ENCODE data around the gene PAPOLB. TPM values are rescaled to one million over a fixed set of nuclear protein-coding genes. Genes with fewer than 3 reads are reported as not detected.
A peak's percentile ranks its signal among the peaks of the same experiment; 100 is the strongest.

Gene PAPOLB
- total RNA-seq (2013; cell fraction: nucleolus; rRNA removed): not detected in 2 replicates
- not detected in 2 replicates for total RNA-seq (2014; rRNA removed)
- total RNA-seq (2014; rRNA removed; fragmentation: Illumina TruSeq; extraction: Trizol): not detected in 2 replicates
- not detected in 2 replicates for total RNA-seq (2021)
- not detected for polyA plus RNA-seq (2011; ENCODE audit: low read depth)
- polyA plus RNA-seq (2011; rRNA removed): not detected in 2 replicates
- polyA plus RNA-seq (2011; cell fraction: cytosol; rRNA removed): not detected in 2 replicates
- not detected in 2 replicates for polyA plus RNA-seq (2011; cell fraction: nucleus; rRNA removed)
- polyA plus RNA-seq (2012): not detected in 2 replicates
- 0.01 TPM in 1 of 2 replicates, not detected in the other for polyA plus RNA-seq (2014; fragmentation: Illumina TruSeq; extraction: Trizol)
- polyA plus RNA-seq (2014; fragmentation: Nextera tagmentation; extraction: Ambion mirVana): not detected
- polyA plus RNA-seq (2014; rRNA removed): not detected in 2 replicates
- polyA plus RNA-seq (2016; fragmentation: Nextera tagmentation; extraction: Ambion mirVana): not detected
- polyA minus RNA-seq (2011; rRNA and poly(A)+ RNA removed): 0.05 TPM in 1 of 2 replicates, not detected in the other
- not detected in 2 replicates for polyA minus RNA-seq (2011; cell fraction: cytosol; rRNA and poly(A)+ RNA removed)
- polyA minus RNA-seq (2011; cell fraction: nucleus; rRNA and poly(A)+ RNA removed): 0.12 TPM in 1 of 2 replicates, not detected in the other
- percentile 18 among the genes with signal in this experiment for Bru-seq, nascent RNA
- BruChase-seq, experiment 1, labeled RNA remaining after a 6-hour chase: not detected
- not detected for BruChase-seq, experiment 2, labeled RNA remaining after a 2-hour chase
- long read RNA-seq, experiment 1: 0 reads
- long read RNA-seq, experiment 2: 0 reads

DNA sequence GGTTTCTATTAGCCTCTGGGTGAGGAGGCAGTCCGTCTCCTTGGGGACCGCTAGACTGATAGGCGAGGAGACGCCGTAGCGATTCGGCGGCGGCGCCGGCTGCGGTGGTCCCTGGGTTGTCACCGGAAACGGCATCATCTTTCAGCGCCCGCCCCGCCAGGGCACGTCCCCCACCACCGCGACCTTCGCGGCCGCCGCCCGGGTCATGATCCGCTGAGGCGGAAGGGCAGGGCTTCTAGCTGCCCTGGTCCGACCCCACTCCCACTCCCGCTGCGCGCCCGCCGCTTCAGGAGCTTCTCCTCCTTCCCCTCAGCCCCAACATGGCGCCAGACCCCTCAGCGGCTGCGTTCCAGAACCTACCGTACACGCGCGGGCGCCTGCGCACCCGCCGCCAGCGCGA is at the start of gene PAPOLB:
PAPOLB (minus strand) TSS at position 358 of the 400 bp plus-strand sequence; CDS start at position 138, 220 bp downstream.
- intact Hi-C loops (cut with micrococcal nuclease; ENCODE audit: unreplicated experiment) (no loop called here), in situ Hi-C loops (cut with MboI) (no loop called here)
- FAIRE-seq: no peak
- H3K9ac ChIP-seq (ENCODE audit: control insufficient read depth, insufficient read depth, low read length): no peak within 1 kb of the TSS
- no peak for ATAC-seq
- SMC1A ChIA-PET (ENCODE audit: uncharacterized antibody, unreplicated experiment): interaction anchor here (0.5 kb wide), 1 partner anchor 30 kb away, joined by 3 read pairs; no protein-coding TSS in a partner anchor
- no peak for DNase-seq (ENCODE audit: low read depth, low spot score)
- POLR2A ChIA-PET: no interaction called here
- H3K4me2 ChIP-seq (ENCODE audit: control insufficient read depth, insufficient read depth): peak within 1 kb of the TSS; percentile 22; the same call in 1 of the 2 replicates
- no peak within 1 kb of the TSS; the same call in 1 of the 2 replicates for H2AFZ ChIP-seq (ENCODE audit: control insufficient read depth, low read depth, low read length)
- H3K27me3 ChIP-seq (replicated peaks in 1 of 2; ENCODE audit: control insufficient read depth in 2 of 2, insufficient read depth in 2 of 2, low read length in 1 of 2): peaks cover 0 to 2% of the 10 kb centered on the region in 2 experiments; a peak in 2 of 4 replicates
- no peak within 1 kb of the TSS for H3K27ac ChIP-seq (ENCODE audit: control insufficient read depth, insufficient read depth)
- H3K4me3 ChIP-seq: no peak within 1 kb of the TSS
- H3K79me2 ChIP-seq (ENCODE audit: control insufficient read depth, insufficient read depth, low read length): no peaks in the 10 kb centered on the region
- no peaks in the 10 kb centered on the region for H4K20me1 ChIP-seq (ENCODE audit: control insufficient read depth, insufficient read depth)
- RAD21 ChIA-PET (ENCODE audit: unreplicated experiment): no interaction called here
- 48% methylated on average over 20 of the region's 46 CpGs for WGBS (ENCODE audit: insufficient coverage, insufficient replicate concordance, low lambda C conversion rate, missing lambda C conversion rate)
- TF ChIP-seq SREBF1 (IDR thresholded peaks at IDR 0.05; ENCODE audit: low read length) (no peak), NR2C1 (IDR thresholded peaks at IDR 0.05) (0 out of 2 replicates have a peak, but pooled peaks have one; percentile 31)
- TF ChIP-seq, protein P1, sequence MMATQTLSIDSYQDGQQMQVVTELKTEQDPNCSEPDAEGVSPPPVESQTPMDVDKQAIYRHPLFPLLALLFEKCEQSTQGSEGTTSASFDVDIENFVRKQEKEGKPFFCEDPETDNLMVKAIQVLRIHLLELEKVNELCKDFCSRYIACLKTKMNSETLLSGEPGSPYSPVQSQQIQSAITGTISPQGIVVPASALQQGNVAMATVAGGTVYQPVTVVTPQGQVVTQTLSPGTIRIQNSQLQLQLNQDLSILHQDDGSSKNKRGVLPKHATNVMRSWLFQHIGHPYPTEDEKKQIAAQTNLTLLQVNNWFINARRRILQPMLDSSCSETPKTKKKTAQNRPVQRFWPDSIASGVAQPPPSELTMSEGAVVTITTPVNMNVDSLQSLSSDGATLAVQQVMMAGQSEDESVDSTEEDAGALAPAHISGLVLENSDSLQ (IDR thresholded peaks at IDR 0.05): peak; percentile 77
- H3K4me1 ChIP-seq (ENCODE audit: control insufficient read depth, insufficient read depth, low read length): no peaks in the 10 kb centered on the region
- H3K9me3 ChIP-seq (replicated peaks; ENCODE audit: control insufficient read depth, insufficient read depth, low read length): no peaks in the 10 kb centered on the region; the same call in 2 of the 3 replicates
- H3K36me3 ChIP-seq (ENCODE audit: control insufficient read depth in 2 of 2, insufficient read depth in 2 of 2, low read length in 1 of 2): no peaks in the 10 kb centered on the region
- BruUV-seq (replicated peaks): no TSS peak
- CTCF ChIA-PET: interaction anchor here (1.1 kb wide), 1 partner anchor 224 kb away, joined by 3 read pairs; no protein-coding TSS in a partner anchor

Data from GM12878 (cell line).